ENCODE measurements around the gene DDX21. TPM values are rescaled to one million over a fixed set of nuclear protein-coding genes. Genes with fewer than 3 reads are reported as not detected.

DDX21 gene
- total RNA-seq, 1 donor from 2014 or later, result 43.4 TPM

DNA sequence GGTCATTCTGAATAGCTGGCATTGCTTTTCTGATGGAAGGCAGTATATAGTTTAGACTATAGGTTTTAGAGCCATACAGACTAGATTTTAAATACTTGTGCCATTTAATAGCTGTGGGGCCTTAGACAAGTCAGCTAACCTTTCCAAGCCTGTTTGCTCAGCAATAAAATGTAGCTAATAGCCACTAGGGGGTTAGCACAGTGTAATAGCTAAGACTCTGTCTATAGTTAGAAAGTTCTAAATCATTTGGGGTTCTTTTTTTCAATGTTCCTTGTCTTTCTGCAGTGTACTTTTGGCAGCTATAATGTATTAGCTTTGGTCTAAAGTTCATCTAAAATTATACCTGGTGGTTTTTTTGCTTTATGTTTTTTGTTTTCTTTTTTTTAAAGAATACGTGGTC lies 25.1 kb downstream of the DDX21 start:
- no peak overlapping the region for H3K27ac ChIP-seq
- no peaks in the 10 kb centered on the region for H3K9me3 ChIP-seq
- H3K4me1 ChIP-seq, result no peaks in the 10 kb centered on the region
- peaks cover 96% of the 10 kb centered on the region for H3K36me3 ChIP-seq
- TF ChIP-seq, protein P1, sequence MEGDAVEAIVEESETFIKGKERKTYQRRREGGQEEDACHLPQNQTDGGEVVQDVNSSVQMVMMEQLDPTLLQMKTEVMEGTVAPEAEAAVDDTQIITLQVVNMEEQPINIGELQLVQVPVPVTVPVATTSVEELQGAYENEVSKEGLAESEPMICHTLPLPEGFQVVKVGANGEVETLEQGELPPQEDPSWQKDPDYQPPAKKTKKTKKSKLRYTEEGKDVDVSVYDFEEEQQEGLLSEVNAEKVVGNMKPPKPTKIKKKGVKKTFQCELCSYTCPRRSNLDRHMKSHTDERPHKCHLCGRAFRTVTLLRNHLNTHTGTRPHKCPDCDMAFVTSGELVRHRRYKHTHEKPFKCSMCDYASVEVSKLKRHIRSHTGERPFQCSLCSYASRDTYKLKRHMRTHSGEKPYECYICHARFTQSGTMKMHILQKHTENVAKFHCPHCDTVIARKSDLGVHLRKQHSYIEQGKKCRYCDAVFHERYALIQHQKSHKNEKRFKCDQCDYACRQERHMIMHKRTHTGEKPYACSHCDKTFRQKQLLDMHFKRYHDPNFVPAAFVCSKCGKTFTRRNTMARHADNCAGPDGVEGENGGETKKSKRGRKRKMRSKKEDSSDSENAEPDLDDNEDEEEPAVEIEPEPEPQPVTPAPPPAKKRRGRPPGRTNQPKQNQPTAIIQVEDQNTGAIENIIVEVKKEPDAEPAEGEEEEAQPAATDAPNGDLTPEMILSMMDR (IDR thresholded peaks at IDR 0.05), result no peak
- no peak for ATAC-seq
- intact Hi-C loops (cut with DNase I), result no loop called here
- no peak overlapping the region for H3K4me3 ChIP-seq
- no peak for DNase-seq
- H3K27me3 ChIP-seq (ENCODE audit: low read depth), result no peaks in the 10 kb centered on the region

- no peaks in the 10 kb centered on the region for H3K9me3 ChIP-seq
- TF ChIP-seq, protein P1 (IDR thresholded peaks at IDR 0.05), result no peak
- DNase-seq (no peak), ATAC-seq (no peak)
- intact Hi-C loops (cut with DNase I), result no loop called here
- peaks cover 82% of the 10 kb centered on the region for H3K36me3 ChIP-seq
- H3K4me3 ChIP-seq, result no peak overlapping the region
- H3K4me1 ChIP-seq, result no peaks in the 10 kb centered on the region
- H3K27me3 ChIP-seq (ENCODE audit: low read depth), result no peaks in the 10 kb centered on the region
- H3K27ac ChIP-seq, result no peak overlapping the region
Measured at GRCh38 chr10:68982389-68982788, 26.4 kb downstream of the DDX21 start.

- DNase-seq, result no peak
- Histone ChIP-seq H3K36me3 (peaks cover 31% of the 10 kb centered on the region), H3K27ac (no peak overlapping the region), H3K27me3 (ENCODE audit: low read depth) (no peaks in the 10 kb centered on the region), H3K4me1 (peaks cover 36% of the 10 kb centered on the region), H3K9me3 (no peaks in the 10 kb centered on the region), H3K4me3 (no peak overlapping the region)
- TF ChIP-seq, protein P1 (IDR thresholded peaks at IDR 0.05), result no peak
- intact Hi-C loops (cut with DNase I), result no loop called here
- no peak for ATAC-seq
Measured at GRCh38 chr10:68987611-68988010, 31.6 kb downstream of the DDX21 start.

DNA sequence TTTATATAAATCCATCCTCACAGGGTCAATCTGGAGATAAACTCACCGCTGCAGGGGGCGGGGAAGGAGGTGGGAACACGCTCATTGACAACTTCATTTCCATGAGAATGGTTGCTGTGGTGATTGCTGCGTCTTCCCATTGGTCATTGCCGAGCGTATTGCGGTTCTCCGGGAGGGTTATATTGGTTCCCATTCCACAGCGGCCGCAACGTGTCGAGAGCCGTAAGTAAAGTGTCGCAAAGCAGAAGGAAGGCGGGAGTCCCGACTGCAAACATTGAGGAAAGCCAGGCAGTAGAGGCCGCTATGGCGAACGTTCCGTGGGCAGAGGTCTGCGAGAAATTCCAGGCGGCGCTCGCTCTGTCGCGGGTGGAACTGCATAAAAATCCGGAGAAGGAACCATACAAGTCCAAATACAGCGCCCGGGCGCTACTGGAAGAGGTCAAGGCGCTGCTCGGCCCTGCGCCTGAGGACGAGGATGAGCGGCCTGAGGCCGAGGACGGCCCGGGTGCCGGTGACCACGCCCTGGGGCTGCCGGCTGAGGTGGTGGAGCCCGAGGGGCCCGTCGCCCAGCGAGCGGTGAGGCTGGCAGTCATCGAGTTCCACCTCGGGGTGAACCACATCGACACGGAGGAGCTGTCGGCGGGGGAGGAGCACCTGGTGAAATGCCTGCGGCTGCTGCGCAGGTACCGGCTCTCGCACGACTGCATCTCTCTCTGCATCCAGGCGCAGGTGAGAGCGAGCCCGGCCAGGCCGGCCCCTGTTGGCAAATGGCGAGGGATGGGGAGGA lies 32.8 kb downstream of the DDX21 start, which contains the start of gene KIFBP:
Gene KIFBP (plus strand): TSS at position 274 of the 787 bp plus-strand sequence. CDS start 30 bp downstream, at position 304.
- peaks cover 20% of the 10 kb centered on the region for H3K36me3 ChIP-seq
- ATAC-seq (peak; percentile 97 to 98), DNase-seq (peak; percentile 95)
- H3K4me3 ChIP-seq, result peak within 1 kb of the TSS; percentile 90
- H3K27me3 ChIP-seq (ENCODE audit: low read depth), result no peaks in the 10 kb centered on the region
- intact Hi-C loops (cut with DNase I), result no loop called here
- H3K9me3 ChIP-seq, result no peaks in the 10 kb centered on the region
- TF ChIP-seq, protein P1 (IDR thresholded peaks at IDR 0.05), result peak; percentile 52
- peaks cover 47% of the 10 kb centered on the region for H3K4me1 ChIP-seq
- peak within 1 kb of the TSS; percentile 88 for H3K27ac ChIP-seq

GRCh38 chr10:68989317-68989990 lies 33.5 kb downstream of the DDX21 start:
- Histone ChIP-seq H3K27ac (peak overlapping the region; percentile 88), H3K4me3 (peak overlapping the region; percentile 90), H3K9me3 (no peaks in the 10 kb centered on the region), H3K4me1 (peaks cover 51% of the 10 kb centered on the region), H3K36me3 (peaks cover 13% of the 10 kb centered on the region), H3K27me3 (ENCODE audit: low read depth) (no peaks in the 10 kb centered on the region)
- intact Hi-C loops (cut with DNase I), result no loop called here
- ATAC-seq (peak in 1 of 2 donors; percentile 6), DNase-seq (no peak)
- TF ChIP-seq, protein P1 (IDR thresholded peaks at IDR 0.05), result no peak

All from lower lobe of right lung (tissue), 2 donors.